ENCODE data around the gene NSG2.
"Not testable (repeated sequence)": the region's sequence is repeated elsewhere in the genome, so short reads cannot be mapped to it uniquely, and the experiment has no call there.

NSG2 gene

GRCh38 chr5:174106997-174107655 is 61.6 kb downstream of the NSG2 start:
- DNase-seq = no peak

GRCh38 chr5:174108745-174109144 is 63.2 kb downstream of the NSG2 start:
- no peak for DNase-seq

GRCh38 chr5:174109698-174110260 is 64.3 kb downstream of the NSG2 start:
- DNase-seq = no peak

GRCh38 chr5:174110310-174110709 is 64.8 kb downstream of the NSG2 start:
- DNase-seq = no peak

- no peak for DNase-seq
These were observed 65.9 kb downstream of the NSG2 start for GRCh38 chr5:174111287-174111973.

- DNase-seq = no peak
These were observed 69.7 kb downstream of the NSG2 start for GRCh38 chr5:174115226-174115625.

GRCh38 chr5:174118823-174119467 is 73.4 kb downstream of the NSG2 start:
- no peak for DNase-seq

- DNase-seq = no peak
These were observed 74.0 kb downstream of the NSG2 start for GRCh38 chr5:174119468-174119881.

- no peak for DNase-seq
These were observed 75.0 kb downstream of the NSG2 start for GRCh38 chr5:174120401-174121005.

- no peak for DNase-seq
These were observed 89.0 kb downstream of the NSG2 start for GRCh38 chr5:174134545-174134944.

GRCh38 chr5:174139623-174140022 is 94.1 kb downstream of the NSG2 start:
- no peak for DNase-seq

- no peak for DNase-seq
These were observed 95.0 kb downstream of the NSG2 start for GRCh38 chr5:174140452-174141020.

- DNase-seq = no peak
These were observed 95.9 kb downstream of the NSG2 start for GRCh38 chr5:174141398-174141797.

GRCh38 chr5:174145091-174145490 is 99.6 kb downstream of the NSG2 start:
- DNase-seq = no peak

- DNase-seq = no peak
These were observed 100.3 kb downstream of the NSG2 start for GRCh38 chr5:174145821-174146220.

GRCh38 chr5:174146556-174146955 is 101.0 kb downstream of the NSG2 start:
- DNase-seq = no peak

- not testable (repeated sequence) for DNase-seq
These were observed 101.5 kb downstream of the NSG2 start for GRCh38 chr5:174147012-174147411.

GRCh38 chr5:174147551-174147950 is 102.0 kb downstream of the NSG2 start:
- DNase-seq = no peak

GRCh38 chr5:174148721-174149120 is 103.2 kb downstream of the NSG2 start:
- DNase-seq = no peak

- no peak for DNase-seq
These were observed 103.9 kb downstream of the NSG2 start for GRCh38 chr5:174149426-174149825.

GRCh38 chr5:174149989-174150388 is 104.5 kb downstream of the NSG2 start:
- no peak for DNase-seq

- DNase-seq = no peak
These were observed 106.2 kb downstream of the NSG2 start for GRCh38 chr5:174151599-174152181.

- no peak for DNase-seq
These were observed 109.1 kb downstream of the NSG2 start for GRCh38 chr5:174154559-174154958.
